Measurements from ENCODE around the gene GAS7.

The GAS7 gene

GRCh38 chr17:9905902-9906301 is 292.5 kb downstream of the GAS7 start:
- no peak for DNase-seq

DNA sequence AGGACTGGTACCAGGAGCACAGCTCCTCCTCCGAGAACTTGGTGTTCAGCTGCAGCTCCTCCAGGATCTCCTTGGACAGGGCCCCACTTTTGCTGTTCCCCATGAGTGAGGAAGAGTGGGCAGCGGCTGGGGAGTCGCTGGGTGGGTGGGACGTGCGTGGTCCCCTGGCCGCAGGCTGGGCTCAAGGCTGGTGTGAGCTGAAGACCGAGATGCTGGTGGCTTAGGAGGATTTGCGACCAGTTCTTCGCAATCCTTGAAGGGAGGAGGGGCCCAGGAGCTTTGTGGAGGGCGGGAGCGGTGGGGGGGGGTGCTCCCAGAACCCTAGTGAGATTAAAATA is 293.4 kb downstream of the GAS7 start, which contains the start of gene RCVRN:
TSS of gene RCVRN (minus strand) at position 194 of the 338 bp plus-strand sequence. CDS start at position 103, 91 bp downstream.
- DNase-seq: no peak

DNA sequence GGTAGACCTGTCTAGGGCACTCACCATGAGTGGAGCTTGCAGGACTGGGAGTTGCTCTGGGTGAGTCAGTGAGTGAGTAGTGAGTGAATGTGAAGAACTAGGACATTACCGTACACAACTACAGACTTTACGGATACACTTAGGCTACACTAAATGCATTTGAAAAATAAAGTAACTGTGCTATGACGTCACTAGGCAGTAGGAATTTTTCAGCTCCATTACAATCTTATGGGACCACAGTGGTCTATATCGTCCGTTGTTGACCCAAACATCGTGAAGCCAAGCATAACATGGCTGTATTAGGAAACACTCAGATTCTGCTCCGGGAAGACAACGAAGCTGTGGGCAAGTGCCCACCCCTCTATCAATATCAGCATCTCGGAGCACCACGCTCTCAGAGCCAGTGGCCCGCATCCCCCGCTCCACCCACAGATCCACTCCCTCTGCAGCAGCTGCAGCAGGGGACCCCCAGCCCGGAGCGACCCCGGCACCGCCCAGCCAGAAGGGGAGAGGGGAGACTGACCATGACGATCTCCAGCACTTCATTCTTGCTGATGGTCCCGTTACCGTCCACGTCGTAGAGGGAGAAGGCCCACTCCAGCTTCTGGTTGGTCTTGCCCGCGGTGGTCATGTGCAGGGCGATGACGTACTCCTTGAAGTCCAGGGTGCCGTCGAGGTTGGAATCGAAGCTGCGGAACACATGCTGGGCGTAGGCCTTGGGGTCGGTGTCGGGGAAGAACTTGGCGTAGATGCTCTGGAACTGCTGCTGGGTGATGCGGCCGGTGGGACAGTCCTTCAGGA is 293.9 kb downstream of the GAS7 start:
- DNase-seq: no peak

DNA sequence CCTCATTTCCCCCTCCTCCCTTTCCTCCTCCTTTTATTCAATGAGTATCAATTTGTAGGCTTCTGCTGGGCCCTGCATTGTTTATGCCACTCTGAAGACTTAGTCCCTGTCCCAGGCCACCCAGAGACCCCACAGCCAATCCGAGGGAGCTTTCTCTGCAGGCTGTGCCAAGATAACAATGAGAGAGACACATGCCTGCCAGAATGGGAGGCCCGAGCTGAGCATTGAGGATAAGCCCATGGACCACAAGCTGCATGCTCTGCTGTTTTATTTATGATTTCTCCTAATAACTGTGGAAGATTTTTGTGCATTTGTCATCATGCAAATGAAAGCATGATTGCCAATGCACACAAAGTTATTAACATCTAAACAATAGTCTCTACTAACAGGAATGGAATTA is 296.3 kb downstream of the GAS7 start:
- no peak for DNase-seq

DNA sequence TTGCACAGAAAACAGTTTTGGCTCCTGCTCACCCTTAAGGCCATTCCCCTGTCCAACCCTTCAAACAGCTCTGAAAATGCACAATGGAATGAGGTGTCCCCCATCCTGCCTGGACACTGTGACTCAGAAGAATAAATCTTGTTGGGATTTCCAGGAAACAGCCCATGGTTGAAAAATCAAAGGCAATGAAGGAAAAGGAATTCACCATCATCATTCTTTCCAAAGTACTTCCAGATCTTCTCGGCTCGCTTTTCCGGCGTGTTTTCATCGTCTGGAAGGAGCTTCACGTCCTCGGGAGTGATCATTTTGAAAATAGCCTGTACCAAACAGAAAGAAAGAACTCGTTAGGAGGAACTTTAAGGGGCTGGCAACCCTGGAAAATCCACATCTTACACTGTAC is 297.6 kb downstream of the GAS7 start:
- no peak for DNase-seq

- DNase-seq: no peak
Measured at GRCh38 chr17:9900044-9900594, 298.3 kb downstream of the GAS7 start.

- no peak for DNase-seq
Measured at GRCh38 chr17:9899280-9900043, 298.9 kb downstream of the GAS7 start.

DNA sequence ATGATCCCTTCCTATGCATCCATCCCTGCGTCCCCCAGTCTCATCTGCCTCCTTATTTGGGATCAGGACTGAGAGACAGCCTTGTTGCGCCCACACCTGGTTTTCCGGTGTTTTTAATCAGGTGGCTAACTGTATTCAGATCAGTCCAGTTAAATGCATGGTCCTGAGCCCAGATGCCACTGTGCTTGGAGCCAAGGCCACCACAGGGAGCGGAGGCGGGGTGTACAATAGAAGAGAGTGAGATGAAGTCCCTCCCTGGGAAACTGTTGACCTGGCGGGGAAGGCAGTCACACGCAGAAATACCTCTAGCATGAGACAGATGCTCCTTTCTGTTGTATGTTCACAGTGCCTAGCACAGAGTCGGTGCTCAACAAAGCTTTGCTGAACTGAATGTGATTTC is 299.6 kb downstream of the GAS7 start:
- DNase-seq: no peak

- DNase-seq: no peak
Measured at GRCh38 chr17:9897372-9897968, 300.9 kb downstream of the GAS7 start.

DNA sequence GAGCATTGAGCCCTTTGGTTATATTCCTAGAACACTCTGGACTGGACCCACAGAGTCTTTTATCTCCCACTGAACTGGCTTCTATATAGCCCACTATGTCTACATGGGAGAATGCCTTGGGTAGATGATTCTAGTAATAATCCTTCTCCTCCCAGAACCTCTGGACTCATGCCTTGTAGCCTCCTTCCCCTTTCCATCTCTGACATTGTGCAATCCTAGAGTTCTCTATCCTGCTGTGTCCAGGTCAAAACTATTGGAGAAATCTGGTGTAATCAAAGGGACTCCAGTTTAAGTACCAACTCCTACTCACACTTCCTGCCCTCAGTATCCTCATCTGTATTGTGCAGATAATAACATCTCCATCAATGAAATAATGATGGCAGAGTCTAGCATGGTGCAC is 302.5 kb downstream of the GAS7 start:
- DNase-seq: no peak

GRCh38 chr17:9894231-9894630 is 304.2 kb downstream of the GAS7 start:
- no peak for DNase-seq

DNA sequence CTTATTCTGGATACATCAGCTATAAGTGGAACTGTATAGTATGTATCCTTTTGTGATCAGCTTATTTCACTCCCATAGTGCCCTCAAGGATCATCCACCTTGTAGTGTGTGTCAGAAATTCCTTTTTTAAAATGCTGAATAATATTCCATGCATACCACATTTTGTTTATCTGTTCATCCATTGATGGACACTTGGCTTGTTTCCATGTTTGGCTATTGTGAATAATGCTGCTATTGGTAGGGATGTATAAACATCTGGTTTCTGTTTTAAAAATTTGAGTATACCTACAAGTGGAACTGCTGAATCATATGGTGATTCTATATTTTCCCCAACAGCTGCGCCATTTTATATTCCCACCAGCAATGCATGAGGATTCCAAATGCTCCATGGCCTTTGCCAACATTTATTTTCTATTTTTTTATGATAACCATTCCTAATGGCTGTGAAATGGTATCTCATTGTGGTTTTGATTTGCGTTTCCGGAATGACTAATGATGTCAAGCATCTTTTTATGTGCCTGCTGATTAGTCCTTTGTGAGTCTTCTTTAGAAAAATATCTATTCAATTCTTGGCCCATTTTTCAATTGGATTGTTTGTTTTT is 304.9 kb downstream of the GAS7 start:
- no peak for DNase-seq

DNA sequence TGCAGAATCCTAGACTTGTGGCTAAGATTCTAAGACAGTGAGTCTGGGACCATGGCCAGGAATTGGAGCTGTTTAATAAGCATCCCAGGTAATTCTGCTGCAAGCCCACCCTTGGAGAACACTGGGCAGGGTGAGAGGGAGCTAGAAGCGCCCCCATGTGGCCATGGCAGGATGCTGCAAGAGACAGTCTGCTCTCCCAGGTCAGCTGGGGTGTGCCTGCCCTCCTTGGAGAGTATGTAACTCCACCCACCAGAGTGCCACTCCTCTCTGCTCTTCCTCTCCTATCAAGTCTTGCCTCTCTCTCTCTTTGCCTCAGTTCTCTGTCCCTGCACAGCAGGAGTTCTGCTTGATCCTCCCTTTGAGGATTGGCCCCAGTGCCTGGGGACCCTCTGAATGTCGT is 308.3 kb downstream of the GAS7 start:
- DNase-seq: no peak

- no peak for DNase-seq
Measured at GRCh38 chr17:9887508-9887907, 310.9 kb downstream of the GAS7 start.

- DNase-seq: no peak
Measured at GRCh38 chr17:9886141-9886930, 312.1 kb downstream of the GAS7 start.

GRCh38 chr17:9883451-9883850 is 315.0 kb downstream of the GAS7 start:
- DNase-seq: no peak

DNA sequence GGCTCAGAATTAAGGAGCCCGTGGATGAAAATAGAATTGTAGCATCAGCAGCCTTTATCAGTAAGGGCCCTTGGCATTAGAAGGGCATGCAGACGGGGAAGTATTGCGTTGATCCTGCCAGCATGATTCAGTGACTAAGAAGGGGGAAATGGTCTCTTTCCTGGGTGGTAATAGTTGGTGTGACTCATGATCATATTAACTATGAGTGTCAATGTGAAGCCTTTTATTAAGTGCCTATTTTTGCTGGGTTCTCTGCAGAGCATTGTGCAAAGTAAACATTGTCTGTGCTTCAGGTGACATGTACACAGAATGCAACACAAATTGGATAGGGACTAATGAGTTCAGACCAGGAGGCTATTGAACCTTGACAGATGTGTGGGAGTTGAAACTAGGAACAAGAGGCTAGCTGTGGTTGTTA is 317.8 kb downstream of the GAS7 start:
- DNase-seq: no peak

DNA sequence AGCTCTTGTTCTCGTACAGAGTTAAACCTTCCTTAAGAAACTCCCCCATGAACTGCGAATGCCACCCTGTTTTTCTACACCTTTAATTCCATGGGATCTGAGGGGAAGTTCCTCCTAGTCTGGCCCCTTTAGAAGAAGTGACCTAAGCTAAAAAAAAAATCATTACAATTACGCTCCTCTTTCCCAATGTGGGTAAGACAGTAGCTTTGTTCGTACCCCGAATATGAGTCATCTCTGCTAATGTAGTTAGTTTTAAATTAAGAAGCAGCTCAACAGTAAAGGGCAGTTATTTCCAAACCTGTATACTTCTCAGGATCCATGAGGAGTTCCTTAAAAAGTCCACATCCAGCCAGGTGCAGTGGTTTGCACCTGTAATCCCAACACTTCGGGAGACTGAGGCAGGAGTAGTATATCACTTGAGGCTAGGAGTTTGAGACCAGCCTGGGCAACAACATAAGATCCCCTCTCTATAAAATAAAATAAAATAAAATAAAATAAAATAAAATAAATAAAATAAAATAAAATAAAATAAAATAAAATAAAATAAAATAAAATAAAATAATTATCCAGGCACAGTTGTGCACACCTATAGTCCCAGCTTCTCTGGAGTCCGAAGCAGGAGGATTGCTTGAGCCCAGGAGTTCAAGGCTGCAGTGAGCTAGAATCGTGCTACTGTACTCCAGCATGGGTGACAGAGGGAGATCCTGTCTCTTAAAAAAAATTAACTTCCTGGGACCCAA is 319.4 kb downstream of the GAS7 start:
- no peak for DNase-seq

DNA sequence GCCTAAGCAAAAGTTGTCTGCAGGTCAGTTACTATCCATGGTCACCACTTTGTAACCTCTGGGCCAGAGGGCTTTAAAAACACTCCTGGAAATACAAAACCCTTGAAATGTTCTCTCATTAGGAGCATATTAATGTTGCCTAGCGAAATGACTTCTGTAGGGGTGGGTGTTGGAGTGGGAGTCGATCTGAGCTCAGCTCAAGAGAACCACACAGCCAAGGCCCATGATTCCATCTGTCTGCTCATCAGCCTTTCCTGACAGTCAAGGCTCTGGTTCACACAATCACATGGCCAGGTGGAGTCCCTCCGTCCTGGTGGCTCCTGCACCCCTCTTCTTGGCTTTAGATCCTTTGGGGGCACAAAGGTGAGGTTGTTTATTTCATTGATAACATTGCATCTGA is 320.1 kb downstream of the GAS7 start:
- DNase-seq: no peak

GRCh38 chr17:9875441-9875840 is 323.0 kb downstream of the GAS7 start:
- no peak for DNase-seq

- no peak for DNase-seq
Measured at GRCh38 chr17:9874722-9875121, 323.7 kb downstream of the GAS7 start.

DNA sequence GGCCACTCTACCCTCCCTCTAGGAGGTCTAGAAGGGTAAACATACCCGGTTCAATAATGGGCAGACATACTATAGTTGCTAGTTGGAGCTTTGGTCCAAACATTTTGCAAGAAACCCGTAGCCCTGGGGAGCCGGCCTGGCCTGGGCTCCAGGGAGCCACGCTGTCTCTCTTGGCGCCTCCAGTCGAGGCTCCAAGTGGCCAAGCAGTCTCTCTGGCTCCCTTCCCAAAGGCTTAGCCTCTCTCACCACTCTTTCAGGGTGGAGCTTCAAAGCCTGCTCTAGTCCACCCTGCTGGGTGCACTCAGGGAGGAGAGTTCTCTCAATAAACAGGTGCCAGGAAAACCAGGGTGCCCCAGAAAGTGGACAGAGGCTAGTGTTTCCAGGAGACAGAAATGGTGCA is 325.6 kb downstream of the GAS7 start:
- DNase-seq: no peak

Measured in NCI-H1092 (cell line).